GM18499 (cell line): ENCODE measurements around the gene CDH23.

ENCODE experiments used
- ATAC-seq: cut with Tn5 transposase; IDR thresholded peaks from one replicate; pipeline ENCODE4 v1.9.1; 2021; ENCODE audit warnings: moderate number of reproducible peaks; ENCODE audit not compliant: insufficient read depth, unreplicated experiment

CDH23 gene

GRCh38 chr10:71625445-71626175 is 228.9 kb downstream of the CDH23 start:
- no peak for ATAC-seq

- no peak for ATAC-seq
These were observed 230.7 kb downstream of the CDH23 start for GRCh38 chr10:71627230-71627939.

GRCh38 chr10:71627956-71628355 is 231.2 kb downstream of the CDH23 start:
- no peak for ATAC-seq

- ATAC-seq: no peak
These were observed 232.4 kb downstream of the CDH23 start for GRCh38 chr10:71629131-71629530.

- ATAC-seq: no peak
These were observed 233.4 kb downstream of the CDH23 start for GRCh38 chr10:71630168-71630567.

GRCh38 chr10:71631007-71631861 is 234.5 kb downstream of the CDH23 start:
- ATAC-seq: no peak

GRCh38 chr10:71632200-71632820 is 235.6 kb downstream of the CDH23 start:
- no peak for ATAC-seq

- ATAC-seq: no peak
These were observed 236.3 kb downstream of the CDH23 start for GRCh38 chr10:71632896-71633600.

- no peak for ATAC-seq
These were observed 237.2 kb downstream of the CDH23 start for GRCh38 chr10:71633920-71634319.

- ATAC-seq: no peak
These were observed 237.9 kb downstream of the CDH23 start for GRCh38 chr10:71634531-71635164.

- ATAC-seq: no peak
These were observed 238.6 kb downstream of the CDH23 start for GRCh38 chr10:71635251-71635866.

- no peak for ATAC-seq
These were observed 239.1 kb downstream of the CDH23 start for GRCh38 chr10:71635867-71636266.

GRCh38 chr10:71636588-71636987 is 239.9 kb downstream of the CDH23 start:
- ATAC-seq: no peak

- no peak for ATAC-seq
These were observed 240.6 kb downstream of the CDH23 start for GRCh38 chr10:71637305-71637704.

- no peak for ATAC-seq
These were observed 241.5 kb downstream of the CDH23 start for GRCh38 chr10:71638064-71638821.

- ATAC-seq: no peak
These were observed 242.4 kb downstream of the CDH23 start for GRCh38 chr10:71638822-71639719.

- ATAC-seq: no peak
These were observed 243.9 kb downstream of the CDH23 start for GRCh38 chr10:71640607-71641006.
